Measurements from ENCODE around the gene TFIP11.

The TFIP11 gene

DNA sequence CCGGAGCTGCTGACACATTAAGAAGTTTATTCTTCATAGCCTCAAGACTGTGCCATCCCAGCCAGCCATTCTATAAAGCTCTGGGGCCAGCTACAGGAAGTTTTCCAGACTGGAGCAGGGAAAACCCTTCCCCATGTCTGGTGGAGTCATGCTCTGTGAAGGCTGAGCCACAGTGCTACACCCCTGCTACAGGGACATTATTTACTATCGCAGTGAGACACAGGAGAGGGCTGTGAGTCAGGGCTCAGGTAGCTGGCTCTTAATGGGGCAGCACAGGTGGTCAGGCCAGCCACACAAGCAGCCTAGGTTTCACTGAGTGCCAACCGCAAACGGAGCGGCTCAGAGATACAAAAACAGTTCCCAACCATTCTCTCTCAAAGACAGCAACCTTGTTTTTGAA, 40.8 kb downstream of the TFIP11 start:
- H3K4me3 ChIP-seq (ENCODE audit: low read depth, low read length), result no peak overlapping the region
- TF ChIP-seq, protein P1, sequence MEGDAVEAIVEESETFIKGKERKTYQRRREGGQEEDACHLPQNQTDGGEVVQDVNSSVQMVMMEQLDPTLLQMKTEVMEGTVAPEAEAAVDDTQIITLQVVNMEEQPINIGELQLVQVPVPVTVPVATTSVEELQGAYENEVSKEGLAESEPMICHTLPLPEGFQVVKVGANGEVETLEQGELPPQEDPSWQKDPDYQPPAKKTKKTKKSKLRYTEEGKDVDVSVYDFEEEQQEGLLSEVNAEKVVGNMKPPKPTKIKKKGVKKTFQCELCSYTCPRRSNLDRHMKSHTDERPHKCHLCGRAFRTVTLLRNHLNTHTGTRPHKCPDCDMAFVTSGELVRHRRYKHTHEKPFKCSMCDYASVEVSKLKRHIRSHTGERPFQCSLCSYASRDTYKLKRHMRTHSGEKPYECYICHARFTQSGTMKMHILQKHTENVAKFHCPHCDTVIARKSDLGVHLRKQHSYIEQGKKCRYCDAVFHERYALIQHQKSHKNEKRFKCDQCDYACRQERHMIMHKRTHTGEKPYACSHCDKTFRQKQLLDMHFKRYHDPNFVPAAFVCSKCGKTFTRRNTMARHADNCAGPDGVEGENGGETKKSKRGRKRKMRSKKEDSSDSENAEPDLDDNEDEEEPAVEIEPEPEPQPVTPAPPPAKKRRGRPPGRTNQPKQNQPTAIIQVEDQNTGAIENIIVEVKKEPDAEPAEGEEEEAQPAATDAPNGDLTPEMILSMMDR (IDR thresholded peaks at IDR 0.05; ENCODE audit: low read depth, low read length), result no peak
- TF ChIP-seq, protein P2, sequence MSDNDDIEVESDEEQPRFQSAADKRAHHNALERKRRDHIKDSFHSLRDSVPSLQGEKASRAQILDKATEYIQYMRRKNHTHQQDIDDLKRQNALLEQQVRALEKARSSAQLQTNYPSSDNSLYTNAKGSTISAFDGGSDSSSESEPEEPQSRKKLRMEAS (IDR thresholded peaks at IDR 0.05; ENCODE audit: low read depth, low read length), result no peak
- TF ChIP-seq MYC (IDR thresholded peaks at IDR 0.05; ENCODE audit: low read depth, low read length), result no peak
- no peak for TF ChIP-seq POLR2A (IDR thresholded peaks at IDR 0.05; ENCODE audit: extremely low read depth, insufficient read length)
- no peak for DNase-seq (ENCODE audit: low read depth)

DNA sequence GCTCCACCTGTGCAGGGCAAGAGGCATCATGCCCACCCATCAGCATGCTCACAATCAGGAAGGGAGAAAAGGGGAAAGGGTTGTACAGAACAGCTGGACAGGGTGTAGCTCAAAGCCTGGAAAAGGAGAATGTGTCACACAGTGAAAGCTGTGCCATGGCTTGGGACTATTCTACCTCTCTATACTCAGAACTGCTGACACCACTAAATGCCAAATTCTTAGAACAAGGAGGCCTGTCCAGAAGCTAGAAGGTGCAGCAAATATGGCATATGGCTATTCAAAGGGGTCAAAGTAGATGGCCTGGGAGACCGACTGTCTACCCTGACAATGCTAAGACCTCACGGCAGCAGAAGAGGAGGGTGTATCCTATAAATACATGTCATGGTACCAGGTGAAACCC, 41.5 kb downstream of the TFIP11 start:
- no peak for DNase-seq (ENCODE audit: low read depth)
- TF ChIP-seq, protein P1 (IDR thresholded peaks at IDR 0.05; ENCODE audit: low read depth, low read length), result no peak
- TF ChIP-seq MYC (IDR thresholded peaks at IDR 0.05; ENCODE audit: low read depth, low read length) (no peak), POLR2A (IDR thresholded peaks at IDR 0.05; ENCODE audit: extremely low read depth, insufficient read length) (no peak)
- TF ChIP-seq, protein P2 (IDR thresholded peaks at IDR 0.05; ENCODE audit: low read depth, low read length), result no peak
- no peak overlapping the region for H3K4me3 ChIP-seq (ENCODE audit: low read depth, low read length)

DNA sequence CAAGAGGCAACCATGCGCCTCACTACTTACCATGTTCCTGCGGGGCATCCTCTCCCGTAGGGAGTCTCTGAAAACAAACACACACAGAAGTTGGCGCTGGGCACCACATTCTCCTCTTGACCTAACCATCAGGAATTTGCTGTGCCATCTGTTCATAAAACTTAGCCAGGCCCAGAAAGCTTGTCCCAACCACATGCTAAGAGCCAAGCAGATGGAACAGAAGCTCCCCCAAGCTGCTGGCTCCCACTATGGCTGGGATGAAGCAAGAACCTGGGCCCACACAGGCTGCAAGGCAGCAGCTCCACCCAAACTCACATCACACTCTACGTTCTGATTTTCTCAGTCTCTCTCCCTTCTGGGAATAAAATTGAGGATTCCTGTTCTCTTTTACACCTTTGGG, 46.1 kb downstream of the TFIP11 start:
- TF ChIP-seq POLR2A (IDR thresholded peaks at IDR 0.05; ENCODE audit: extremely low read depth, insufficient read length) (no peak), MYC (IDR thresholded peaks at IDR 0.05; ENCODE audit: low read depth, low read length) (no peak)
- TF ChIP-seq, protein P1 (IDR thresholded peaks at IDR 0.05; ENCODE audit: low read depth, low read length), result no peak
- TF ChIP-seq, protein P2 (IDR thresholded peaks at IDR 0.05; ENCODE audit: low read depth, low read length), result no peak
- DNase-seq (ENCODE audit: low read depth), result no peak
- H3K4me3 ChIP-seq (ENCODE audit: low read depth, low read length), result no peak overlapping the region

DNA sequence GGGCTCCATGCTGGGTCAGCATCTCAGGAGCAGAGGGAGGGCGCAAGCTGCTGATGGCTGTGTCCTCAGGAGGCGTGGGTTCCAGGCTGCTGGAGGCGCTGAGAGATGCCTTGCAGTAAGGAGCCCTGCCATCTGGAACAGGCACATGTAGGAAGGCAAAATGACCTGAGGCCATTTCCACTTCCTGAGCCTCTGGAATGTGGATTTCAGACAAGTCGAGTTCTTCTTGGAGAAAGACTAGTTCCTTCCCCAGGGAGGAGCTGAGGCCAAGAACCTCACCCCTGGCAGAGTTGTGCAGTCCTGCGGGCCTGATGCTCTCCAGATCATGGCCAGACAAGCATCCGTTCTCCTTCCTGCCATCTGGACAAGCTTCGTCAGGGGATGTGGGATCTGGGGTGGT, 48.0 kb downstream of the TFIP11 start:
- DNase-seq (ENCODE audit: low read depth), result no peak

DNA sequence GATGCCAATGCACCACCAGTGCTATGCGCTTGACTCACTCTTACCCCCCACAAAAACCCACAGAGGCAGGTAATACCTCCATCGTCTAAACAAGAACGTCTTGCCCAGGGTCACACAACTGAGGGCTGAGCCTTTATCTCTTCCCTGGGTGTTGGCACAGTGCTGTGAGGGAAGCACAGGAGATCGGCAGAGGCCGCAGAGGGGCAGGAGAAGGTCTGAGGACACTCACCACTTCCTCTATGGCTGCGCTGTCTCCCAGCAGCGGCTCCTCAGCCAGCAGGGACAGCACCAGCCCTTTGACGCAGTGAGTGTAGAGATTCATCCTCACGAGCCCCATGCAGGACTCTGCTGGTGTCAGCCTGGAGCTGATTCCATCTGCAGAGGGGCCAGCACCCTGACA, 48.6 kb downstream of the TFIP11 start:
- no peak for TF ChIP-seq MYC (IDR thresholded peaks at IDR 0.05; ENCODE audit: low read depth, low read length)
- TF ChIP-seq POLR2A (IDR thresholded peaks at IDR 0.05; ENCODE audit: extremely low read depth, insufficient read length), result no peak
- TF ChIP-seq, protein P1 (IDR thresholded peaks at IDR 0.05; ENCODE audit: low read depth, low read length), result no peak
- TF ChIP-seq, protein P2 (IDR thresholded peaks at IDR 0.05; ENCODE audit: low read depth, low read length), result no peak
- H3K4me3 ChIP-seq (ENCODE audit: low read depth, low read length), result no peak overlapping the region
- no peak for DNase-seq (ENCODE audit: low read depth)

More for the DNA sequence above, 48.0 kb downstream of the TFIP11 start:
- TF ChIP-seq, protein P2 (IDR thresholded peaks at IDR 0.05; ENCODE audit: low read depth, low read length), result no peak
- TF ChIP-seq, protein P1 (IDR thresholded peaks at IDR 0.05; ENCODE audit: low read depth, low read length), result no peak
- TF ChIP-seq POLR2A (IDR thresholded peaks at IDR 0.05; ENCODE audit: extremely low read depth, insufficient read length) (no peak), MYC (IDR thresholded peaks at IDR 0.05; ENCODE audit: low read depth, low read length) (no peak)
- H3K4me3 ChIP-seq (ENCODE audit: low read depth, low read length), result no peak overlapping the region

All from NB4 (cell line).